ENCODE results near the gene TMA7B.

The TMA7B gene

GRCh38 chr22:39973656-39974055, 13.5 kb downstream of the TMA7B start:
- H3K27ac ChIP-seq, result no peak overlapping the region
- no peak for TF ChIP-seq ZFX (IDR thresholded peaks at IDR 0.05; ENCODE audit: borderline replicate concordance)
- TF ChIP-seq CTCF (IDR thresholded peaks at IDR 0.05), result no peak

GRCh38 chr22:39974065-39974464, 13.9 kb downstream of the TMA7B start:
- no peak overlapping the region for H3K27ac ChIP-seq
- TF ChIP-seq ZFX (IDR thresholded peaks at IDR 0.05; ENCODE audit: borderline replicate concordance), result no peak
- no peak for TF ChIP-seq CTCF (IDR thresholded peaks at IDR 0.05)

GRCh38 chr22:39979048-39979447, 18.9 kb downstream of the TMA7B start:
- TF ChIP-seq CTCF (IDR thresholded peaks at IDR 0.05), result no peak
- TF ChIP-seq ZFX (IDR thresholded peaks at IDR 0.05; ENCODE audit: borderline replicate concordance), result no peak
- no peak overlapping the region for H3K27ac ChIP-seq

GRCh38 chr22:39979458-39979857, 19.3 kb downstream of the TMA7B start:
- TF ChIP-seq ZFX (IDR thresholded peaks at IDR 0.05; ENCODE audit: borderline replicate concordance), result no peak
- TF ChIP-seq CTCF (IDR thresholded peaks at IDR 0.05), result no peak
- no peak overlapping the region for H3K27ac ChIP-seq

- H3K27ac ChIP-seq, result no peak overlapping the region
- TF ChIP-seq ZFX (IDR thresholded peaks at IDR 0.05; ENCODE audit: borderline replicate concordance) (no peak), CTCF (IDR thresholded peaks at IDR 0.05) (no peak)
These were observed 20.4 kb downstream of the TMA7B start for GRCh38 chr22:39980596-39980995.

- H3K27ac ChIP-seq, result no peak overlapping the region
- TF ChIP-seq ZFX (IDR thresholded peaks at IDR 0.05; ENCODE audit: borderline replicate concordance), result no peak
- TF ChIP-seq CTCF (IDR thresholded peaks at IDR 0.05), result no peak
These were observed 23.1 kb downstream of the TMA7B start for GRCh38 chr22:39983346-39983745.

- no peak overlapping the region for H3K27ac ChIP-seq
- TF ChIP-seq CTCF (IDR thresholded peaks at IDR 0.05), result no peak
These were observed 23.8 kb downstream of the TMA7B start for GRCh38 chr22:39984006-39984405.
